GM19455 (cell line): Measurements from ENCODE around the gene SLC9B1.

ENCODE experiments used
- ATAC-seq: cut with Tn5 transposase; IDR thresholded peaks from one replicate; pipeline ENCODE4 v1.9.1; 2021; ENCODE audit not compliant: unreplicated experiment

SLC9B1 gene

GRCh38 chr4:103019308-103020124, at the start of gene SLC9B1:
SLC9B1 (minus strand) TSS chr4:103019705; CDS start chr4:102991711, 27,994 bp downstream.
- peak; percentile 99 for ATAC-seq

GRCh38 chr4:103067841-103068547, 48.5 kb upstream of the SLC9B1 start:
- no peak for ATAC-seq

GRCh38 chr4:103060453-103061148, 41.1 kb upstream of the SLC9B1 start:
- ATAC-seq, result no peak

- ATAC-seq, result no peak
Observed at GRCh38 chr4:103054030-103054429, 34.5 kb upstream of the SLC9B1 start.

- no peak for ATAC-seq
Observed at GRCh38 chr4:103052779-103053178, 33.3 kb upstream of the SLC9B1 start.

- no peak for ATAC-seq
Observed at GRCh38 chr4:103052145-103052544, 32.6 kb upstream of the SLC9B1 start.

GRCh38 chr4:103050736-103051436, 31.4 kb upstream of the SLC9B1 start:
- no peak for ATAC-seq

GRCh38 chr4:103046416-103047290, 27.1 kb upstream of the SLC9B1 start:
- peak; percentile 98 for ATAC-seq

- ATAC-seq, result no peak
Observed at GRCh38 chr4:103044183-103044582, 24.7 kb upstream of the SLC9B1 start.

GRCh38 chr4:103036169-103036568, 16.7 kb upstream of the SLC9B1 start:
- no peak for ATAC-seq

- peak; percentile 66 for ATAC-seq
Observed at GRCh38 chr4:103032574-103032973, 13.1 kb upstream of the SLC9B1 start.

GRCh38 chr4:103030791-103031190, 11.3 kb upstream of the SLC9B1 start:
- no peak for ATAC-seq

GRCh38 chr4:103029300-103029699, 9.8 kb upstream of the SLC9B1 start:
- ATAC-seq, result no peak

GRCh38 chr4:103026868-103027267, 7.4 kb upstream of the SLC9B1 start:
- no peak for ATAC-seq

- ATAC-seq, result no peak
Observed at GRCh38 chr4:103024996-103025395, 5.5 kb upstream of the SLC9B1 start.

GRCh38 chr4:103021120-103021519, 1.6 kb upstream of the SLC9B1 start:
- no peak for ATAC-seq

- no peak for ATAC-seq
Observed at GRCh38 chr4:103018391-103019307, 856 bp downstream of the SLC9B1 start.

GRCh38 chr4:103012551-103012950, 7.0 kb downstream of the SLC9B1 start:
- ATAC-seq, result no peak

GRCh38 chr4:103012060-103012459, 7.4 kb downstream of the SLC9B1 start:
- ATAC-seq, result no peak
